Left lung (tissue), 10 donors: Measurements from ENCODE around the gene SLC22A17. TPM values are rescaled to one million over a fixed set of nuclear protein-coding genes. Genes with fewer than 3 reads are reported as not detected.

Experiments used
- ATAC-seq: fragments of 200-7000 bp; cut with Tn5 transposase; one replicate; pipeline ENCODE4 v1.9.1; 2020; ENCODE audit warnings: moderate library complexity
- DNase-seq, 4 donors: peaks; one replicate each; pipeline ENCODE4 v3.0.0-alpha.2; 2013 to 2020
- H3K27ac ChIP-seq, 2 donors: fragments of 200-600 bp; sonication (generic) in 1 of 2; one replicate each; pipeline versions ENCODE4 v1.5.0 to v1.8.0; 2020 to 2021
- H3K27me3 ChIP-seq, 2 donors: fragments of 200-600 bp; sonication (generic) in 1 of 2; one replicate each; pipeline versions ENCODE4 v1.5.0 to v1.8.0; 2020 to 2021
- H3K36me3 ChIP-seq, 2 donors: fragments of 200-600 bp; sonication (generic) in 1 of 2; one replicate each; pipeline versions ENCODE4 v1.5.0 to v1.8.0; 2020 to 2021
- H3K4me1 ChIP-seq, 2 donors: fragments of 200-600 bp; one replicate each; pipeline ENCODE4 v1.8.0; 2021
- H3K4me3 ChIP-seq, 2 donors: fragments of 200-600 bp; sonication (generic) in 1 of 2; one replicate each; pipeline versions ENCODE4 v1.5.0 to v1.8.0; 2020 to 2021; ENCODE audit warnings: mild to moderate bottlenecking in 1 of 2
- H3K9me3 ChIP-seq, 2 donors: fragments of 200-600 bp; sonication (generic) in 1 of 2; one replicate each; pipeline versions ENCODE4 v1.5.0 to v1.8.0; 2020 to 2021
- intact Hi-C, 2 donors: fragments of 100-400 bp; cut with DNase I; formaldehyde crosslinking; loops; one replicate each; pipeline versions ENCODE4 v1.11.2 to v1.14.2; 2022
- polyA plus RNA-seq, 6 donors: library from polyadenylated mRNA; unstranded; fragments of 120-200 nt; gene quantifications; one replicate each; pipeline ENCODE4 v1.2.1, GENCODE V29; 2013; ENCODE audit not compliant: insufficient read length in 6 of 6
- total RNA-seq, 2 donors: library from RNA; stranded (reverse); fragmentation: NEBNext Ultra II Directional; extraction: Animal tissue kit (Norgen Biotek cat#: 25700); gene quantifications; one replicate each; pipeline ENCODE4 v1.2.1, GENCODE V29; 2021
- TF ChIP-seq, protein P1 (sequence below), 2 donors: fragments of 200-600 bp; sonication (generic) in 1 of 2; IDR thresholded peaks; one replicate each; pipeline versions ENCODE4 v1.5.0 to v1.8.0; 2021; ENCODE audit warnings: antibody characterized with exemption in 2 of 2
- donor health status: DM: no; HTN: yes; CAD: no.
- donor health status: DM: no; HTN: no; CAD: no.

The SLC22A17 gene
- total and polyA plus RNA-seq, 8 donors, result 13.2 to 41.5 (median 32.2) TPM

DNA sequence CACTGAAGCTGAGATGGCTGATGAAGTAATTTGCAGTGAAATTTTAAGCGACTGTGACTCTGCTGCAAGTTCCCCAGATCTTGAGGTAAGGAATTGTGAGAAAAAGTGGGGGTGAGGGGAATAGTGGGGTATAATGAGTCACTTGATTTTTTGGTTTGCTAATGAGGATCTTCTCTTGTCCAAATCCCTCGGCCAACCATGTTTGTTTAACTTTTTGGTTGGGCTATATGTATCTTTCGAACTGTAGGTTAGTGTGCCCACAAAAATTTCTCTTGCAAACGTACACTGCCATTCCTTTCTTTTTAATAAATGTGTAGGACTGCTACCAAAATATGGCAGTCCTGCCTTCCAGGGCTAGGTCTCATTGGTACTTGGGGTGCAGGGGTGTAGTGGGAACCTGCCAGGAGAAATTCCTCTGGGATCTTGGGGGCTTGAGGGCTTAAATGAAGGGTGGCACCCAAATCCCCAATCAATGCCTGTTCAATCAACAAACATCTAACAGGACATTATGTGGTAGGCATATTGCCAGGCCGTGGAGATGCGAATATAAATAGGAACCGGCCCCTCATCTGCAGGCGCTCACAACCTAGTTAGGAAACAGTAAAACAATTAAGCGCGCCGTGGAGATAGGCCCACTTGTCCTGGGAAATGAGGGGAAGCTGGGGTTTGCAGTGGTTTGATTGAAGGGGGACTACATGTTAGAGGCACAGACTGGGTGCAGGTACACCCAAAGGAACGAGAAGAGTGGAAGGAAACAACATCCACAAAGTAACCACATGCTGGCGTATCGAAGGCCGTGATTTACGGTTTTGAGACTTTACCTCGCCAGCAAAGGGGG is 32.7 kb downstream of the SLC22A17 start:
- intact Hi-C loops, result loop anchor here in 1 of 2 donors (10.0 kb wide), 1 partner anchor 55 kb away; the partner anchor contains the start of genes CMTM5 and IL25
- Histone ChIP-seq H3K4me3 (peak overlapping the region in 1 of 2 donors; percentile 90), H3K27ac (peak overlapping the region; percentile 97), H3K27me3 (no peaks in the 10 kb centered on the region), H3K4me1 (peaks cover 13 to 23% of the 10 kb centered on the region in 2 donors), H3K9me3 (no peaks in the 10 kb centered on the region), H3K36me3 (peaks cover 0 to 32% of the 10 kb centered on the region in 2 donors)
- DNase-seq, result no peak
- TF ChIP-seq, protein P1, sequence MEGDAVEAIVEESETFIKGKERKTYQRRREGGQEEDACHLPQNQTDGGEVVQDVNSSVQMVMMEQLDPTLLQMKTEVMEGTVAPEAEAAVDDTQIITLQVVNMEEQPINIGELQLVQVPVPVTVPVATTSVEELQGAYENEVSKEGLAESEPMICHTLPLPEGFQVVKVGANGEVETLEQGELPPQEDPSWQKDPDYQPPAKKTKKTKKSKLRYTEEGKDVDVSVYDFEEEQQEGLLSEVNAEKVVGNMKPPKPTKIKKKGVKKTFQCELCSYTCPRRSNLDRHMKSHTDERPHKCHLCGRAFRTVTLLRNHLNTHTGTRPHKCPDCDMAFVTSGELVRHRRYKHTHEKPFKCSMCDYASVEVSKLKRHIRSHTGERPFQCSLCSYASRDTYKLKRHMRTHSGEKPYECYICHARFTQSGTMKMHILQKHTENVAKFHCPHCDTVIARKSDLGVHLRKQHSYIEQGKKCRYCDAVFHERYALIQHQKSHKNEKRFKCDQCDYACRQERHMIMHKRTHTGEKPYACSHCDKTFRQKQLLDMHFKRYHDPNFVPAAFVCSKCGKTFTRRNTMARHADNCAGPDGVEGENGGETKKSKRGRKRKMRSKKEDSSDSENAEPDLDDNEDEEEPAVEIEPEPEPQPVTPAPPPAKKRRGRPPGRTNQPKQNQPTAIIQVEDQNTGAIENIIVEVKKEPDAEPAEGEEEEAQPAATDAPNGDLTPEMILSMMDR (IDR thresholded peaks at IDR 0.05), result no peak
- ATAC-seq, result no peak

- no peaks in the 10 kb centered on the region for H3K9me3 ChIP-seq
- peaks cover 4 to 8% of the 10 kb centered on the region in 2 donors for H3K4me1 ChIP-seq
- ATAC-seq (no peak), DNase-seq (no peak)
- H3K27ac ChIP-seq, result no peak overlapping the region
- intact Hi-C loops, result no loop called here
- H3K36me3 ChIP-seq, result peaks cover 0 to 21% of the 10 kb centered on the region in 2 donors
- TF ChIP-seq, protein P1 (IDR thresholded peaks at IDR 0.05), result no peak
- H3K4me3 ChIP-seq, result no peak overlapping the region
- H3K27me3 ChIP-seq, result no peaks in the 10 kb centered on the region
Observed at GRCh38 chr14:23316300-23316699, 36.4 kb downstream of the SLC22A17 start.

GRCh38 chr14:23310546-23310945 is 42.1 kb downstream of the SLC22A17 start:
- no peaks in the 10 kb centered on the region for H3K27me3 ChIP-seq

DNA sequence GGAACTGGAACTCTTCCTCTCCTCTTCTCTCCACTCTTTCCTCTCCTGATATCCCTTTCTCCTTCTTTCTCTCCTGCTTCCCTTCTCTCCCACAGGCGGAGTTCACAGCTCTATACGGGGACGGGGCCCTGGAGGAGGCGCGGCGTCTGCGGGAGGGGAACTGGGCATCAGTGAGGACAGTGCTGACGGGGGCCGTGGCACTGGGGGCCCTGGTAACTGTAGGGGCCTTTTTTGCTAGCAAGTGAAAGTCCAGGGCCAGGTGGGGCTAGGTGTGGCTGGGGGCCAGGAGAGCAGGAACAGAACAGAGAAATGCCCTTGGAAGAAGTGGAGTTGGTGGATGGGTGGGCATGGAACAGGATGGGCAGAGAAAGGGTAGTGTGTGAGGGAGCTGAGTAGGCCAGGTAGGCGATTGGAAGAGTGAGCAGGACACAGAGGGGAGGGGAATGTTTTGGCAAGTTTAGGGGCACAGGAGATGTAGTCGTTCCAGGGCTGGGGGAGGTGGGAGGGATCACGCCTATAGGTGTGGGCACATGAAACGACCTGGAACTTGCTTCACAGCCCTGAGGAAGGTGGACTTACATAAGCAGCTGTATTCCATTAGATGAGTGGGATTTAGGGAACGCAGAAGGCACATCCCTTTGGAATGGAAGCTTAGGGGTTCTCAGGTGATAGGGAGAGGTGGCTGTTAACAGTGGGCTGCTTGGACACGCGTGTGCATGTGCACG is 43.8 kb downstream of the SLC22A17 start:
- intact Hi-C loops, result no loop called here
- Histone ChIP-seq H3K4me3 (no peak overlapping the region), H3K9me3 (no peaks in the 10 kb centered on the region), H3K27me3 (no peaks in the 10 kb centered on the region), H3K36me3 (peaks cover 0 to 35% of the 10 kb centered on the region in 2 donors), H3K27ac (no peak overlapping the region), H3K4me1 (peaks cover 25 to 37% of the 10 kb centered on the region in 2 donors)
- TF ChIP-seq, protein P1 (IDR thresholded peaks at IDR 0.05), result no peak
- DNase-seq (no peak), ATAC-seq (no peak)

More at GRCh38 chr14:23310546-23310945, 42.1 kb downstream of the SLC22A17 start:
- no peaks in the 10 kb centered on the region for H3K9me3 ChIP-seq
- H3K27ac ChIP-seq, result no peak overlapping the region
- H3K4me1 ChIP-seq, result peaks cover 25 to 35% of the 10 kb centered on the region in 2 donors
- H3K36me3 ChIP-seq, result peaks cover 0 to 35% of the 10 kb centered on the region in 2 donors
- intact Hi-C loops, result no loop called here
- DNase-seq, result no peak
- no peak for ATAC-seq
- H3K4me3 ChIP-seq, result no peak overlapping the region
- TF ChIP-seq, protein P1 (IDR thresholded peaks at IDR 0.05), result no peak
